Measurements from ENCODE around the gene HBG2.

The HBG2 gene

DNA sequence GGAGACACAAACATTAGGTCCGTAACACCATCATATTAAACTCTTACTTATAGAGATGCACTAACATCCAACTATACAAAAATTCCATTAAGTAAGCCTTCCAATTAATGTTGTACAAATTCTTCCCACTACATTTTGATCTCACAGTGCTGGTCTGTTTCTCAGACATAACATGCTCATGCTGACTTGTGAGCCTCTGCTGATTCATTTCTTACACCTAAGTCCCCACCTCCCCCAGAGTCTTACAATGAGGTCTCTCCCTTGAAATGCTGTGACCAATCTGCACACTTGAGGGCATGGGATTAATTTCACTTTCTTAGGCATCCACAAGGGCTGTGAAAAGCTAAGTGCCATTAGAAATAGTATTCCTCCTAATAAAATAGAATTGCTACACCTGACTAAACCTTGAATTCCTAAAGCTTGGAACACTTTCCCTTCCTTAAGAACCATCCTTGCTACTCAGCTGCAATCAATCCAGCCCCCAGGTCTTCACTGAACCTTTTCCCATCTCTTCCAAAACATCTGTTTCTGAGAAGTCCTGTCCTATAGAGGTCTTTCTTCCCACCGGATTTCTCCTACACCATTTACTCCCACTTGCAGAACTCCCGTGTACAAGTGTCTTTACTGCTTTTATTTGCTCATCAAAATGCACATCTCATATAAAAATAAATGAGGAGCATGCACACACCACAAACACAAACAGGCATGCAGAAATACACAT is 6.9 kb downstream of the HBG2 start:
- DNase-seq: no peak

DNA sequence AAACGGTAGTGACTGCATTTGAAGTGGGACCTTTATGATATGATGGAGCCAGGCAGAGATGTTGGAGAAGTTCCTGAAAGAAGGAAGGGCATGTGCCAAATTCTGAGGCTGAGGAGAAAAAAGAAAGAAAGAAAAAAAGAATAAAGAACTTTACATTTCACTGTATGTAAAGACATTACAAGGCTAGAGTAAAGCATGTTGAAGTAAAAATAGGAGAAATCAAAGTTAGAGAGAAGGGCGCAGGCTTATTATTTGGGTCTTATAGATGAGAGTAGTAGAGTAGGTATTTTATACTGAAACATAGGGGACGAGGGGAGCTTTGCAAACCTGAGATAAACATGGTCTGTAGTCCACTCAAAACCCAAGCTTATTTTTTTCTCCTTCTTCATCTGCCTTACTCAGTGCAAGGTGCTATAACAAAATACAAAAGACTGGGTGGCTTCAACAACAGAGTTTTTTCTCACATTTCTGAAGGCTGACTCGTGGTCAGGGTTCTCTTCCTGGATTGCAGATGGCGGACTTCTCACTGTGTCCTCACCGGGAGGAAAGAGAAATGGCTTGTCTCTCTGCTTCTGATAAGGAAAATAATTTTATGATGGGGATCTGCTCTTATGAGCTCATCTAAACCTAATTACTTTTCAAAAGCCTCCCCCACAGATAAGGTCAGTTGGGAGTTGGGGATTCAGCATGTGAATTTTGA is 7.7 kb downstream of the HBG2 start:
- DNase-seq: no peak

DNA sequence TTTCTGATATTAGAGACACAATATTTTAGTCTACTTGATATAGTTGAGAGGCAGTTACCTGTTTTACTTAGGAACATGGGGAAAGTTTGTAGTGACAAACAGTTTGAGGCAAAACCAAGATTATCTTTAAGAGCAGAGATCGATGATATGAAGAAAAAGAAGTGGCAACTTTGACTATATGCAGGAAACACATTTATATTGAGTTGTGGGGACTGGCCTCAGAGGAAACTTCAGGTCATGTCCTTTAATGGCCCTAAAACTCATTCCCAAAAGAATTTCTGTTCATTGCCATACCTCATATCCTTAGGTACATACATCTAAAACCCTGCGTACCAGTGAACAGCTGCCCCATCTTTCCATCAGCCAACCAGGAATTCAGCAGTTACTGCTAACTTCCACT is 9.4 kb downstream of the HBG2 start:
- DNase-seq: no peak

DNA sequence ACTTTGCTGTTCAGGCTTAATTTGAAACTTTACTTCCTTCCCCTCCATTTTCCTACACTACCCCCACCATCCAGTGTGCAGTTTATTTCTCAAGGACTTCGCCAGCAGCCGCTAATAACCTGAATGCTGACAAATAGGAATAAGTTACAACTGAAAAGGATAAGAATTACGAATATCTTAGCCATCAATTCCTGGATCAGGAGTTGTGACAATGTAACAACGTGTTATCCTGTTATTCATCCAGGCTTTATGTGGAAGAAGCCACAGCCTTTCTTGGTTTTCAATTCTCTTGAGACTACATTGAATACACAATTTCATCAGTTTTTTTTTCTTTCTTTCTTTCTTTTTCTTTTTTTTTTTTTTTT is 10.8 kb downstream of the HBG2 start:
- no peak for DNase-seq

DNA sequence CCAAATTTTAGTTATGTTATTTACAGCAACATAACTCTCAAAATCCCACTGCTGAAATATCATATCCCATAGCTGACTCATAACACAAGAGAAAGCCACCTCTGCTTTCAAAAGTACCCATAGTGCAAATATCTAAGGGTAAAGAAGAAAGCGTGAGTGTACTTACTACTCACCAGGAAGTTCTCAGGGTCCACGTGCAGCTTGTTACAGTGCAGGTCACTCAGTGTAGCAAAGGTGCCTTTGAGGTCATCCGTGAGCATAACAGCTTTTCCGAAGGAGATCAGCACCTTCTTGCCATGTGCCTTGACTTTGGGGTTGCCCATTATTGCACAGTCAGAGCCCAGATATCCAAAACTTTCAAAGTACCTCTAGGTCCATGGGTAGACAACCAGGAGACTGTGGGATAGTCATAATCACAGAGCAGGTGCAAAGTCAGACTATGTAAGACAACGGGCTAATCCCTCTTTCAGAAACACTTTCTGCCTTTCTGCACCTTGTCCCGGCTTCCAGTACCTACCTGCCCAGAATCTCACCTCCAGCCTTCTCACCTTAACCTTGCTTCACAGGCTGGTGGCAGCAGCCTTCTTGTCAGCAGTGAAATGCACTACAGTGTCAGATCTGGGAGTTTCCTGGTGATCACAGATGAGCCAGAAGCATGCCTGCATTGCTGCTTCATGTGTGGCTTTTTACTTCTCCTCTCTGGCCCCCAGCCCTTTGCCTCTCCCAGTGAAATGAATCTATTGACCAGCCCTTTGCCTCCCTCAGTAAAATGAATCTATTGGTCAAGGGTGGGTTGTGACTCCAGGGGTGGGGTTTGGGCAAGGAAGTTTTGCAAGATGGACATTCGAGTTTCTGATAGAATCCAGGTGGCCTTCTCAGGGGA is 11.4 kb downstream of the HBG2 start:
- no peak for DNase-seq

DNA sequence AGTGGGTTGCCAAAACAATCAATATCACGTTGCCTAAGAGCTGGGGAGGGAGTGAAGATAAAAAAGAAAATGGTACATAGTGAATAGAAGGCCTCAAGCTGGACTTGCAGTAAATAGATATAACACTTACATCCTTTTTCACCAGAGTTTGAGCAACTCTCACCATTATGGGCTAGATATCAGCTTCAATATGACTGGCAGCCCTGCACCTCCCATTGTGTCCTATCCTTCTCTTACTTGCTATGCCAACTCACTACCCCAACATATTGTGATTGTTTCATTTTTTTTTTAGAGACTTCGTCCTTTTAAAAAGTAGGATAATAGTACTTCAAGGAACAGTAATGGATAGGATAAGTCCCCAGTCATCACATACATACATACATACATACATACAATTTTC is 12.4 kb downstream of the HBG2 start:
- no peak for DNase-seq

DNA sequence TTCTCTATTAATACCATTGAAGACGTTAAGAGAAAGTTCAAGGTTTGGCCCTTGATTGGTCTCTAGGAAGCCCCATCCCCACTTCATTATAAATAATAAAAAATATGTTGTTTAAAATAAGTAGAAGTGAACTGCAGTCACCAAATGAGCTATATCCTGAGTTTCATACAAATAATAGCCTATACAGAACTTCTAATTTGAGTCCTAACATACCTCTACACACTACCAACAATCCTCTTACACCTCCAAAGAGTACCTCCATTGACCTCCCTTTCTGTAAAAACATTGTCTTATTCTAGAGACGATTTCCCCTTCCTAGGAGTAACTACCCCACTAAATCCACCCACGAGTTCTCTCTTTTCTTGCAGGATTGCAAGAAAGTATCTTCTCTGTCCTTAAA is 13.1 kb downstream of the HBG2 start:
- DNase-seq: no peak

DNA sequence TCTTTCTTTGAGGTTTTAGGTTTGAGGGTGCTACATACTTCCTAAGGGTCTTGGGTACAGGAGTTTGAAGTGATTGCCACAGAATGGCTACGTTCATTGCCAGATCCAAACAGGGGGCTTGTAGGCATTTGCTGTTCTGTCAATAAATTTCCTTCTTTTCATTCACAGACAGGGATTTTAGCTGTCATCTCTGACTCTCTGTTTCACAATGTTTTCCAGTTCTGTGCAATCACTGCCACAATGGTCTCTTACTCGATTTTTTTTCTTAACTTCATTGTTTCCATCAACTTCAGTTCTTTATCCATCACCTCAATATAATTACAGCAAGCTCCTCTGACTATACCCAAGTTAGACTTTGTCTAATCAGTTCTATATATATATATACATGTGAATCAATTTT is 14.1 kb downstream of the HBG2 start:
- no peak for DNase-seq

DNA sequence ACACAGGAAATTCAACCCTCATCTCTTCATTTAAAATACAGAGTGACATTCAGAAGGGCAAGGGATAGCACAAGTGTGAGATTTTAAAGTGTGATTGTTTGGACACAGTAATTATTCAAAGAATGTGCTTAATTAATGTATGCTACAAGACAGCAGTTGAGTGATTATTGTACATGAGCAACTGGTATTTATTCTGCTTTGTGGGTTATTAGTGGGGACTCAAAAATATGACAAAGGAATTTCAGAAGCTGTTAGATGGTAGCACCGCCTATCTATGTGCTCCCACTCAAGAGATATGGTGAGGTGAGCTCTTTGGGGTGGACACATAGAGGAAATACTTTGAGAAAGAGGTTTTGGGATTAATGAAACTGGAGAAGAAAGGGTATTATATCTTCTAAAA is 14.5 kb downstream of the HBG2 start:
- DNase-seq: no peak

DNA sequence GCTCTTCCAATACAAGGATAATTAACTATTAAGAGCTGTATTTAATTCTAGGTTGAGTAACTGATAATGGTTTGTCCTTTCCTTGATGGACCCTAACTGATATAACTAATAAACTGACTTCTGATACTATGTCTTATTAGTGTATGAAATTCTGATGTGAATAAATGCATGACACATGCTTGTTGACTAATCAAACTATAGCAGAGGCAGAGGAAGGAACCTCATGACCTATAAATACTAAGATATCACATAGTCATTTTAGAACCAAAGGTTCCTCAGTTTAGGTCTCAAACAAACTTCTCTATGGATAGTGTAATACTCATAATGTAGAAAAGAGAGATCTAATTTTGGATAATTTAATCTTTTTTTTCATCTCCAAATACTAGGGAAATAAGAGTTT is 15.5 kb downstream of the HBG2 start:
- DNase-seq: no peak

DNA sequence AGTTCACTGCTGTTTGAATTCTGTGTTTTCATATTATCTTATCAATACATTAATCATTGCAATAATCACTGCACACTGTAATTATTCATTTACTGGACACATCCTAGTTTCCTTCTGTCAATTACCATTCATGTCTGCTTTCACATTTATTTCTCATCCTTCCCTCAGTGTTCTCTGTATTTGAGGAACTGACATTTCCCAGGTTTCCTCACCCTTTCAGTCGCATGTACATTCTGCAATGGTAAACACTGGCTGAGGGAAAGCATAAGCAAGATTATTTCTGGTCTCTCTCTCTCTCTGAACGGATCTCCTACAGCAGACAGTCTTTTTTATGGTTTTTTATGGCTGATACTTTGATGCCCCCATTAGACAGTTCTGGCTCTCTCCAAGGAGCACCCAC is 16.1 kb downstream of the HBG2 start:
- no peak for DNase-seq

DNA sequence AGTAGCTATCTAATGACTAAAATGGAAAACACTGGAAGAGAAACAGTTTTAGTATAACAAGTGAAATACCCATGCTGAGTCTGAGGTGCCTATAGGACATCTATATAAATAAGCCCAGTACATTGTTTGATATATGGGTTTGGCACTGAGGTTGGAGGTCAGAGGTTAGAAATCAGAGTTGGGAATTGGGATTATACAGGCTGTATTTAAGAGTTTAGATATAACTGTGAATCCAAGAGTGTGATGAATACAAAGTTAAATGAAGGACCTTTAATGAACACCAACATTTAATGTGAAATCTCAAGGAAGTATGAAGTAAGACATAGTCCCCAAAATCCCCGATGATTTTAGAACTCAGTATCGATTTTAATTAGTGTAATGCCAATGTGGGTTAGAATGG is 17.2 kb downstream of the HBG2 start:
- DNase-seq: no peak

DNA sequence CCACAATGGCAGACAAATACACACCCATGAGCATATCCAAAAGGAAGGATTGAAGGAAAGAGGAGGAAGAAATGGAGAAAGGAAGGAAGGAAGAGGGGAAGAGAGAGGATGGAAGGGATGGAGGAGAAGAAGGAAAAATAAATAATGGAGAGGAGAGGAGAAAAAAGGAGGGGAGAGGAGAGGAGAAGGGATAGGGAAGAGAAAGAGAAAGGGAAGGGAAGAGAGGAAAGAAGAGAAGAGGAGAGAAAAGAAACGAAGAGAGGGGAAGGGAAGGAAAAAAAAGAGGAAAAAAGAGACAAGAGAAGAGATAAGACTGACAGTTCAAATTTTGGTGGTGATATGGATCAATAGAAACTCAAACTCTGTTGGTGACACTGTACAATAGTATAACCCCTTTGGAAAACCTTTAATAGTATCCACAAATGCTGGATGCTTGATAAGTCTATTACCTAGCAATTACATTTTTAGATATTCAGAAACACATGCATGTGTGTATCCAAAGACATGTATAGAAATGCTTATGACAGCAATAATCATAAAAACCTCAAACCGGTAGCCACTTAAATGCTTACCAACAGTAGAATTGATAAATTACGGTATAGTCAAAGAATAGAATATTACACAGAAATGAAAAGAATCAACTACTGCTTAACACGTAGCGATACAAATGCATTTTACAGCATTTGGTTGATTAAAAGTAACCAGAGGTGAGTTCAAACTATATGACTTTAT is 19.1 kb downstream of the HBG2 start:
- DNase-seq: no peak

DNA sequence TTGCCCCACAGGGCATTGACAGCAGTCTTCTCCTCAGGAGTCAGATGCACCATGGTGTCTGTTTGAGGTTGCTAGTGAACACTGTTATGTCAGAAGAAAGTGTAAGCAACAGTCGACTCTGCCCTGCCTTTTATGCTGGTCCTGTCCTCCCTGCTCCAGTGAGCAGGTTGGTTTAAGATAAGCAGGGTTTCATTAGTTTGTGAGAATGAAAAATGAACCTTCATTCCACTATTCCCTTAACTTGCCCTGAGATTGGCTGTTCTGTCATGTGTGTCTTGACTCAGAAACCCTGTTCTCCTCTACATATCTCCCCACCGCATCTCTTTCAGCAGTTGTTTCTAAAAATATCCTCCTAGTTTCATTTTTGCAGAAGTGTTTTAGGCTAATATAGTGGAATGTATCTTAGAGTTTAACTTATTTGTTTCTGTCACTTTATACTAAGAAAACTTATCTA is 20.2 kb downstream of the HBG2 start, which contains the start of gene HBD:
TSS of gene HBD (minus strand) at position 103 of the 454 bp plus-strand sequence. CDS start at position 53, 50 bp downstream.
- no peak for DNase-seq

DNA sequence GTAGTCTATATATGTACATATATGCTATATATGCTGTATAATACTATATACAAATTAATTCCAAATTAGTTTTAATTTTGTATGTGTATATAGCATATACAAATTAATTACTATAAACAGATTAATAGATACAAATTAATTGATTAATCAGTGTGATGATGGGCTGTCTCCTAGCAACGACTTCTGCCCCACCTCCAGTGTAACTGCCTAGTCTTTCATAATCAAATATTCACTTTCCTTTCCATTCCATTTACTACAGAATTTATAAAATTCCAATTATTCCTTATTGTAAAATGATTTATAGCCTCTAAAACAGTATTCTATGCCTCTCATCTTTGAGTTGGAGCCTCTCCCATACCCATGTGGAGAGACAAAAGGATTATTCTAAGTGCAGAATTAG is 21.3 kb downstream of the HBG2 start:
- DNase-seq: no peak

DNA sequence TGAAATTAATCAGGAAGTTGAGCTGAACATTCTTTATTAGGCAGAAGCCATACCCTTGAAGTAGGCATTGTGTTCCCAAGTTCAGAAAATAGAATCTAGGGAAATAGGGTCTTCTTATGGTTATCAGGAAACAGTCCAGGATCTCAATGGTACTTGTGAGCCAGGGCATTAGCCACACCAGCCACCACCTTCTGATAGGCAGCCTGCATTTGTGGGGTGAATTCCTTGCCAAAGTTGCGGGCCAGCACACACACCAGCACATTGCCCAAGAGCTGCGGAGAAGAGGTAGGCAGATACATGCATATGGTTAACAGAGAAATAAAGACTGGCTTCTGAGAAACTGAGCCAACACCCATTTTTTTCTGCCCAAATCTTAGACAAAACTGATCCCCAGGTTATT is 21.8 kb downstream of the HBG2 start:
- no peak for DNase-seq

DNA sequence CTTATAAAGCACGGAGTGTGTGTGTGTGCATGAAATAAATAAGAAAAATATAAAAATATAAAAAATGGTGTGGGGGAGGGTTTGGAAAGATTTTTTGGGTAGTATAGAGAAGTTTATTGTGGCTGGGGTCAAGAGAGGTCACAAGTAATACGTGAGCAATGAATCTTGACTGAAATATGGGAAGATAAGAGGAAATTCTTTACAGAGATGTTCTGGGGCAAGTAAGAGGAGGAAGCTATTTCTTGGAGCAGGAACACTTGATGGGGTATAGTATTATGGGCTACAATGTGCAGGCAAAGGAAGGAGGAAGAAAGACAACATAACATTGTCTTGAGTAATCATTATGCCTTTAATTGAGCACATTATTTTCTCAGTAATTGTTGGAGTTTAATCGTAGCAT is 22.4 kb downstream of the HBG2 start:
- no peak for DNase-seq

DNA sequence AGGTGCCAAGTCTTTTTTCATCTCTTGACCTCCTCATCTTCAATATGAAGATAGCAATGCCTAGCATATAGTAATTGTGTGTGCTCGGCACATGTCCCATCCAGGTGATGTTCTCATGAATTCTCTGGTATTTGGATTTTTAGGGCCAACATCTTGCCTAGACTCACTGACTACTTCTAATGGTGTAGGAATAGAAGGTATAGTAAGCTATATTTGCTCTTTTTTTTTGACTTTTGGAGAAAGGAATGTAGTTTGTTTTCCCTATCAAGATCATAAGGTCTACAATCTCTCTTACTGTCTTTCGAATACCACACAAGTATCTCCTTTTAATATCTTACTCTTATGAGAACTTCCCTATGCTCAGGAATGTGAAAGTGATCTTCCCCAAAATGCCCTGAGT is 23.5 kb downstream of the HBG2 start:
- no peak for DNase-seq

DNA sequence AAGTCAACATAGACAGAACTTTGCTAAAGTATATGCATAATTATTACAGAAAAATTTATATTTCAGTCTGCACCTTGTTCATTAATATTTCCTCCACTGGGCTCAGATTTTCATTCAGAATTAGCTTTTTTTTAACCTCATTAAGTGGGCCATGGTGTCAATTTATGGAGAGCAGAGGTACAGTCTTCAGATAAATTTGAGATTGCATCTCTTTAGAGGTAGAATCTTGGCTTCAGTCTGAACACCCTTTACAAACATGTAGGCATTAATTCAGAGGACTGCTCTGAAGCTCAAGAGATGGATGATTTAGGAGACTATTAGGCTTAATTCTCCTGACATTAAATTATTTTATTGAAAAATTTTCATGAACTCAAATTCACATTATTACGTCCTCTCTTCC is 24.3 kb downstream of the HBG2 start:
- DNase-seq: no peak

DNA sequence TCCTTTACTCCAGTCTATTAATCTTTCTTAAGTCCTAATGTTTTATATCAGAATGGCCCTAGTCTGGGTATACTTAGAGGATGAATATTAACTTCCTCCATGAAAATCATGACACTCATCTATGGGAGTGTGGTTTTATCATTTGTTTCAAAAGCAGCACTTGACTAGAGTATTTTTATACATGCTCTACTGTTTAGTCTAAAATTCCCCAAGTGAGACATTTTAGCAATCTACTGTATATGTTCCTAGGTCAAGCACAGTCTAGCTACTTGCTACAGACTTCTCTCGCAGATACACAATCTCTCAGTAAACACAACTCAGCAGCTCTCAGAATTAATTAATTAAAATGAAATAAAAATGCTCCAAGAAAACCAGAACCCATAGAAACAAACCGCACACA is 24.8 kb downstream of the HBG2 start:
- no peak for DNase-seq

DNA sequence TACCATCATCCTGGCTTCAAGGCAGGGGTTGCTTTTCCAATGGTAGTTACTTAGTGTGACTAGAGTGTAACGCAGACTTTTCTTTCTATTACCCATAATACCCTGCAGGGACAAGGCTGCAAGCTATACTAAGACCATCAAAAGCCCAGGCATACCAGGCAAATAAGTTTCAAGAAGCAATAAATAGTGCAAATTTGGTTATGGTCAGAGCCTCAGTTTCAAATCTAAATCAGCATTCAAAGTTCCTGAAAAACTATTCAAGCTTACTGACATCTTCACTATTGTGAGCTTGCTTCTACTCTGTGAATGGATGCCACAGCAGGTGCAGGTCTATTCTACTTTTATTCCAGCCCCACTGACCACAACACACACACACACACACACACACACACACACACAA is 25.2 kb downstream of the HBG2 start:
- DNase-seq: no peak

DNA sequence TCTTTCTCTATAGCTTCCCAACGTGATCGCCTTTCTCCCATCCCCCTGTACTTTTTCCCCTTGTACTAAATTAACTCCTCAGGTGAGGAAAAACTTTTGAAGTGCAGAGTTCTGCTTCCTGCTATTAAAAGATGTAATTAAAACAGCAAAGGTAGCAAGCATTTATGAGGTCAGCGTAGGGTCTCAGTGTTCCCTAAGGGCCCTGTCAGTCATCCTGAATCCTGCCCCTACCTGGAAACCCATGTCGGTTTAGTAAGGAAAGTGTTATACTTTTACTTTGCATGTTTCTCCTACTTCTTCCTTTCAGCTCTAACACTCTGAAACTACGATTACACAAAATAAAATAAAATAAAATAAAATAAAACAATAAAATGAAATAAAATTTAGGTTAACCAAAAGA is 26.5 kb downstream of the HBG2 start:
- DNase-seq: no peak

DNA sequence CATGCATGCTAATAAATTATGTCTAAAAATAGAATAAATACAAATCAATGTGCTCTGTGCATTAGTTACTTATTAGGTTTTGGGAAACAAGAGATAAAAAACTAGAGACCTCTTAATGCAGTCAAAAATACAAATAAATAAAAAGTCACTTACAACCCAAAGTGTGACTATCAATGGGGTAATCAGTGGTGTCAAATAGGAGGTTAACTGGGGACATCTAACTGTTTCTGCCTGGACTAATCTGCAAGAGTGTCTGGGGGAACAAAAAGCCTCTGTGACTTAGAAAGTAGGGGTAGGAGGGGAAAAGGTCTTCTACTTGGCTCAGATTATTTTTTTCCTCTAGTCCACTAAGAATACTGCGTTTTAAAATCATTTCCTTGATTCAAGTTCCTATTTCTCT is 26.9 kb downstream of the HBG2 start:
- DNase-seq: no peak
